ENCODE data around the gene CDV3.

GRCh38 chr3:133549565-133549964 lies 23.9 kb upstream of the CDV3 start:
- no peak for TF ChIP-seq CTCF (IDR thresholded peaks at IDR 0.05; ENCODE audit: low read depth, low read length, missing input control)
- no peak for TF ChIP-seq TAF1 (conservative IDR thresholded peaks at IDR 0.05)
- TF ChIP-seq, protein P1, sequence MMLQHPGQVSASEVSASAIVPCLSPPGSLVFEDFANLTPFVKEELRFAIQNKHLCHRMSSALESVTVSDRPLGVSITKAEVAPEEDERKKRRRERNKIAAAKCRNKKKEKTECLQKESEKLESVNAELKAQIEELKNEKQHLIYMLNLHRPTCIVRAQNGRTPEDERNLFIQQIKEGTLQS (IDR thresholded peaks at IDR 0.05): no peak
- TF ChIP-seq HNF4A (conservative IDR thresholded peaks at IDR 0.05): no peak
- TF ChIP-seq, protein P2, sequence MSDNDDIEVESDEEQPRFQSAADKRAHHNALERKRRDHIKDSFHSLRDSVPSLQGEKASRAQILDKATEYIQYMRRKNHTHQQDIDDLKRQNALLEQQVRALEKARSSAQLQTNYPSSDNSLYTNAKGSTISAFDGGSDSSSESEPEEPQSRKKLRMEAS (IDR thresholded peaks at IDR 0.05): no peak
- no peak for TF ChIP-seq RAD21 (IDR thresholded peaks at IDR 0.05)
- no peak for TF ChIP-seq GABPA (IDR thresholded peaks at IDR 0.05 in 1 of 2, conservative IDR thresholded peaks at IDR 0.05 in 1 of 2)

All from liver (tissue), 3 donors.